A204.1 (cell line): ENCODE results near the gene TTYH1.
"Not testable (repeated sequence)": the region's sequence is repeated elsewhere in the genome, so short reads cannot be mapped to it uniquely, and the experiment has no call there.

Experiments
- FAIRE-seq: peaks from 2 replicates; lab custom pipeline; 2012; peaks lifted over from hg19 to GRCh38; lab: Jason Lieb, UNC

The TTYH1 gene

DNA sequence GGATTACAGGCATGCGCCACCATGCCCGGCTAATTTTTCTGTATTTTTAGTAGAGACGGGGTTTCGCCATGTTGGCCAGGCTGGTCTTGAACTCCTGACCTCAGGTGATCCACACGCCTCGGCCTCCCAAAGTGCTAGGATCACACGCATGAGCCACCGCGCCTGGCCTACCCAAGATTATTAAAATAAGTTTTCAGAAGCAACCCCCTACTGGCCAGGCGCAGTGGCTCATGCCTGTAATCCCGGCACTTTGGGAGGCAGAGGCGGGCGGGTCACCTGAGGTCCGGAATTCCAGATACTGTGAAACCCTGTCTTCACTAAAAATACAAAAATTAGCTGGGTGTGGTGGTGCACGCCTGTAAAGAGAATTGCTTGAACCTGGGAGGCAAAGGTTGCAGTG, 31.1 kb downstream of the TTYH1 start:
- FAIRE-seq, result not testable (repeated sequence)

DNA sequence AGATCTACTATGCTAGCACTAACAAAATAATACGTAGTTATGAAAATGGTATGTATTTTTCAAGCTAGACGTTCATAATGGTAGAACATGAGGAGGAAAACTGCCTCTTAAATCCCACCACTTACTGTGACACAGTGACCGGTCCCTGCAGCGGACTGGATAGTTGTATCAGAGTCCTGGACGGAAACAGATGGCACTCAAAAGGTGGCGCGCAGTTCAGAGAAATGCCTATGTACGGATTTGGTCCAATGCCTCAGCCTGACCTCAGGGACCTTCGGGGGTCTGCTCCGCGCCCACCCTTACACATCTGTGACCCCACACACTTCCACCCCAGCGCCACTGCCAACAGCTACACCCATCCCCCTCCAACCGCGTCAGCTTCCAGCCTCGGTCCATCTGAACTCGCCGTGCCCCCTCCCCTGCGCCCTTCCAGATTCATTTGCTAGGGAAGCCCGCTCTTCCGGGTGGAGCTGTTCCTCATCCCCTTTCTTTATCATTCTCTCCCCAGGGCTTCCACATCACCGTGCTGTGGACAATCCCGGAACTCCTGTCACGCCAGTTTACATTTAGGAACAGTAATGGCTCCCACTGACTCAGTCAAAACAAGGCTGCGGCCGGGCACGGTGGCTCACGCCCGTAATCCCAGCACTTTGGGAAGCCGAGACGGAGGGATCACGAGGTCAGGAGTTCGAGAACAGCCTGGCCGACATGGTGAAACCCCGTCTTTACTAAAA, 32.9 kb downstream of the TTYH1 start:
- no peak for FAIRE-seq

DNA sequence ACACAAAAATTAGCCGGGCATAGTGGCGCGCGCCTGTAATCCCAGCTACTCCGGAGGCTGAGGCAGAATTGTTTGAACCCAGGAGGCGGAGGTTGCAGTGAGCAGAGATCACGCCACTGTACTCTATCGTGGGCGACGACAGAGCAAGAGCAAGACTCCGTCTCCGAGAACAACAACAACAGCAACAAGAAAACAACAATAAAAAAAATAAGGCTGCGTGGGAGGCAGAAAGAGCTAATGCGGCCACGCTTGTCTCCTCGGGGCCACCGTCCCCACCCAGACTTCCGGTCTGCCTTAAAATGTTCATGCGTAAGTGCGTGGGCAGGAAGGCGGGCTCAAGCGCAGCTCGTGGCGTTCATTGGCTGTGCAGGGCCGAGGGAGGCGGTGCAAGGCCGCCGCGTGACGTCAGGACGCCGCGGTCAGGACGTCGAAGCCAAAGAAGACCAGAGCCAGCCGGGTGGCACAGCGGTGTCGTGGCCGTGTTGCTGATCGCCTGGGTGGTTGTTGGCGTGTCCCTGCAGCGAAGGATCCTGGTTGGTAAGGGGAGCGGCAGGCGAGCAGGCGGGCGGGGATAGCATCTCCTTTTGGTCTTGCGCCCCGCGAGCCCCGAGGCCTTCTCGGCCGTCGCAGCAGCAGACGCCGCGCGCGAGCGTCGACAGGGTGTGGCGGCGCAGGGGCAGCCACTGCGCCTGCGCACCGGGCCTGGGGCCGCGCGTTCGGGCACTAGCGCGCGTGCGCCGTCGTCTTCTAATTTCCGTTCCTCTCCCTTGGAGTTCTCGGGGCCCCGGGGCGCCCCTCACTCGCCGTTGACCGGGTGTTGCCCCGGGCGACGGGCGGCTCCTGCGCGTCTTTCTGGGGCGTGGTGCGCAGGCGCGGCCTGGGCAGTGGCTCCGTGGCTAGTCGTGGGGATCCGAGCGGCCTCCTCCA, 33.8 kb downstream of the TTYH1 start, which contains the start of gene LENG8:
Gene LENG8 (plus strand): TSS at position 426 of the 927 bp plus-strand sequence. CDS start 2,146 bp downstream, outside the sequence.
- FAIRE-seq, result peak; percentile 79

DNA sequence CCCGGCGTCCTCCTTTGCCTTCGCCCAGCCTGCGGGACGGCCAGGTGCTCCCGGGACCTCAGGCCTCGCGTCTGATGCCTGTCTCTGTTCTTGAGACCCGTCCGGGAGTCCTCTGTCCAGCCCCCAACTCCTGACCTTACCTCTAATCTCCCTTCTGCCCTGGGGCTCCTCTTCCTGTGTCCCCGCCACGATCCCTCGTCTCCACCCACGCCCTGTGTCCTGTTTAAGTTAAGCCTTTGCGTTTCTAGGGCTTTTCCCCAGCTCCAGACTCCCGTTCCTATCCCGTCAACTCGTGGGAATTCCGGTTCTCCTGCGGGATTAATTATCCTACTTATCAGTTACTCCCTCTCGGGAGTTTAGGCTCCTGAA, 34.4 kb downstream of the TTYH1 start:
- FAIRE-seq, result no peak

DNA sequence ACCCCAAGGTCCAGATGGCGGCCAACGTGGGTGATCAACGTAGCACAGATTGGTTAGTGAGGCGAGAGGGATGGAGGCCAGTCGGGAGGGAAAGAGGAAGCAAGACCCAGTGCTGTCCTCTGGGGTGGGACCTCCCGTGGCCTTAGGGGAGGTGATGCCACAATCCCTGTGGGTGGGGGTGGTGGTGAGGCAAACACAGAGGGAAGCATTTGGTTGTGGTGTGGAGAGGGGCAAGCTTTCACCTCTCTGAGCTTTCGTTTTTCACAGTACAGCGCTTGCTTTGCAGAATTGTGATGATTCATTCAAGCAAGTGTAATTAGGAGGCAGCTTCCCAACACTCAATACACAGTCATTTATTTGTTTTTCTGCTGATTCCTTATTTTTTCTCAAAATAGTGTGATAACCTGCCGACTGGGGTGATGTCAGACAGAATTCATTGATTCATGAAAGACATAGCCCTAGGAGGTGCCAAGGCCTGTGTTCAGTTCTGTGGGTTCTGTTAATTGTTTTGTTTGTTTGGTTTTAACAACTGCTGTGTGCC, 36.1 kb downstream of the TTYH1 start:
- FAIRE-seq, result no peak

DNA sequence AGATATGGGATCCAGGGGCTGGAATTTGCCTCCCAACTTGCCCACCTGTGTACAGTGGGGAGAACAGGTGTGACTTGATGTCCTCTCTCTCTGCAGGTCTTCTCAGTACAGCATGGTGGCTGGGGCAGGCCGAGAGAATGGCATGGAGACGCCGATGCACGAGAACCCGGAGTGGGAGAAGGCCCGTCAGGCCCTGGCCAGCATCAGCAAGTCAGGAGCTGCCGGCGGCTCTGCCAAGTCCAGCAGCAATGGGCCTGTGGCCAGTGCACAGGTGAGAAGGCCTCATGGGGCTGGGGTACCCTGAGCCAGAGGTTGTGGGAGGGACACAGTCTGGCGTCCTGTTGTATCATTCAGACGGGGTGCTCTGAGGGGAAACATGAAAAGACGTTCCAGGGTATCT, 36.7 kb downstream of the TTYH1 start:
- FAIRE-seq, result no peak

DNA sequence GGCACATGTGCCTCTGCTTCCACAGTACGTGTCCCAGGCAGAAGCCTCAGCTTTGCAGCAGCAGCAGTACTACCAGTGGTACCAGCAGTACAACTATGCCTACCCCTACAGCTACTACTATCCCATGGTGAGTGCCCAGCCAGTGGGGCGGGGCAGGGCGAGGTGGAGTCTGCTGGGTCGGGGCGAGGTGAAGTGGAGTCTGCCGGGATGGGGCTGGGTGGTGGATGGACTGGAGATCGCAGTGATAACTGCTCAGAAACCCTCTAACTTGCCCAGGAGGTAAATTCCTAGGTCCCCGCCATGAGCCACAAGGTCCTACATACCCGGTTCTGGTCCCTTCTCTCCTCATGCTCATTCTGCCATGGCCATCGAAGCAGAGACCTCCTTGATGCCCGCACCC, 37.4 kb downstream of the TTYH1 start:
- FAIRE-seq, result no peak

DNA sequence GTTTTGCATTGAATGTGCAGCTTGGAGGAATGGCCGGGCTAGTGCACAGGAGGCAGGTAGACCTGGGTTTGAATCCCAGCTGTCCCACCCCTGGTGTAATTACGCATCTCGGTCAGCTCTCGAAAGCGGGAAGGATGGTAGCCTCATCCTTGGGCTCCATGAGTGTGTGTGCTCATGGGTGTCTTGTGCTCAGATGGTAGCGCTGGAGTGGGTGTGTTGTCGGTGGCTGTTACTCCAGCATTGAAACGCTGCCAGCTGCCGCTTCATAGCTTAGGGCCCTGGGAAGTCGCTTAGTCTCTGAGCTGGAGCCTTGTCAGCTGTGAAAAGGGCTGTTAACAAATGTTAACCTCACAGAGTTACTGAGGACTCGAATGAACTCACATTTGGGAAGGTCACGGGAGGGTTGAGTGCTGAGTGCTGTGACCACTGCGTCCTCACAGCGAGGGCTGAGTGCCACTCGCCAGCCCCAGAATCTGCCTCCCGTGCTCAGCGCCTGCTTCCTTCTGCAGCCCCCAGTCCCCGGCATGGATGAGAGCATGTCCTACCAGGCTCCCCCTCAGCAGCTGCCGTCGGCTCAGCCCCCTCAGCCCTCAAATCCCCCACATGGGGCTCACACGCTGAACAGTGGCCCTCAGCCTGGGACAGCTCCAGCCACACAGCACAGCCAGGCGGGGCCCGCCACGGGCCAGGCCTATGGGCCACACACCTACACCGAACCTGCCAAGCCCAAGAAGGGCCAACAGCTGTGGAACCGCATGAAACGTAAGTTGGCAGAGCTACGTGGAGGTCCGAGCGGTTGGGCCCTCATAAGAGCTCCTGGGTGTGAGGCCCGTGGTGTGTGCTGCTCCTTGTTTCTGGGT, 38.9 kb downstream of the TTYH1 start:
- FAIRE-seq, result no peak

DNA sequence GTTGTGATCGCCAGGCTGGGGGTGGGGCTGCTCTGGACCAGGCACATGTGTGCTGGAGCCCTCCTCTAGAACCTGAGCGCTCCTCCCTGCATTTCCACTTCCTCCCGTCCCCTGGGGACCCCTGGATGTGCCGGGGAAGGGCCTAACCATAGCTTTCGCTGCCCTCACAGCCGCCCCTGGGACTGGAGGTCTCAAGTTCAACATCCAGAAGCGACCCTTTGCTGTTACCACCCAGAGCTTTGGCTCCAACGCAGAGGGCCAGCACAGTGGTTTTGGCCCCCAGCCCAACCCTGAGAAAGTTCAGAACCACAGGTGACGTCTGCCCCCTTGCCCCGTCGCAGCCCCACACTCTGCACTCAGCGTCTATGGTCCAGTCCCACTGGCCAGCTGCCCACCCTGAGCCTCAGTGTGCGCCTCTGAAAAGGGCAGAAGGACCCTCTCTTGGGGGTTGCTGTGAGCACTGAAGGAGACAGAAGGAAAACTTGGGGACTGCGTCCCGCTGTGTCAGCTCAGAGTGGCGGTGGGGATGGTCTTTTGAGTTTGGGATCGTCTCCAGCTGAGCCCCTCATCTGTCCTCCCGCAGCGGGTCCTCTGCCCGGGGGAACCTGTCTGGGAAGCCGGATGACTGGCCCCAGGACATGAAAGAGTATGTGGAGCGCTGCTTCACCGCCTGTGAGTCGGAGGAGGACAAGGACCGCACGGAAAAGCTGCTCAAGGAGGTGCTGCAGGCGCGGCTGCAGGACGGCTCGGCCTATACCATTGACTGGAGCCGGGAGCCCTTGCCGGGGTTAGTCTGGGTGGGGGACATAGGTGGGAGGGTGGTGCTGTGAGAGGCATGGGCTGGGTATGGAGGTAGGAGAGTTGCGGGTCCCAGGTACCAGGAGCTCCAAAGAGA, 39.8 kb downstream of the TTYH1 start:
- FAIRE-seq, result no peak

DNA sequence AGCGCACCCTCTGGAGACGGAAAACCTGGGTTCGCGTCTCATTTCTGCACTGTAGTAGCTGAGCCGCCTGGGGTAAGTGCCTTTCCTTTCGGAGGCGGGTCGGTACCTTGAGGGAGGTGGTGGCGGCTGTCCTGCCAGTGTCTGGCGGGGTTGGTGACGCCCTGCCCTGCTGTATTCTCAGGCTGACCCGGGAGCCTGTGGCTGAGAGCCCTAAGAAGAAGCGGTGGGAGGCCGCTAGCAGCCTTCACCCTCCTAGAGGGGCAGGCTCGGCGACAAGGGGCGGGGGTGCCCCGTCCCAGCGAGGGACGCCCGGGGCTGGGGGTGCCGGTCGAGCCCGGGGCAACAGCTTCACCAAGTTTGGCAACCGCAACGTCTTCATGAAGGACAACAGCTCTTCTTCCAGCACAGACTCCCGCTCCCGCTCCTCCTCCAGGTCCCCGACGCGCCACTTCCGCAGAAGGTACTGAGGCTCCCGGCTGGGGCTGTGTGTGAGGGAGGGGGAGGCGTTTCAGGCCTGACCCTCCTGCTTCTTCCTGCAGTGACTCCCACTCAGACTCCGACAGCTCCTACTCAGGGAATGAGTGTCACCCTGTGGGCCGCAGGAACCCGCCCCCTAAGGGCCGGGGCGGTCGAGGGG, 40.6 kb downstream of the TTYH1 start:
- FAIRE-seq, result no peak

DNA sequence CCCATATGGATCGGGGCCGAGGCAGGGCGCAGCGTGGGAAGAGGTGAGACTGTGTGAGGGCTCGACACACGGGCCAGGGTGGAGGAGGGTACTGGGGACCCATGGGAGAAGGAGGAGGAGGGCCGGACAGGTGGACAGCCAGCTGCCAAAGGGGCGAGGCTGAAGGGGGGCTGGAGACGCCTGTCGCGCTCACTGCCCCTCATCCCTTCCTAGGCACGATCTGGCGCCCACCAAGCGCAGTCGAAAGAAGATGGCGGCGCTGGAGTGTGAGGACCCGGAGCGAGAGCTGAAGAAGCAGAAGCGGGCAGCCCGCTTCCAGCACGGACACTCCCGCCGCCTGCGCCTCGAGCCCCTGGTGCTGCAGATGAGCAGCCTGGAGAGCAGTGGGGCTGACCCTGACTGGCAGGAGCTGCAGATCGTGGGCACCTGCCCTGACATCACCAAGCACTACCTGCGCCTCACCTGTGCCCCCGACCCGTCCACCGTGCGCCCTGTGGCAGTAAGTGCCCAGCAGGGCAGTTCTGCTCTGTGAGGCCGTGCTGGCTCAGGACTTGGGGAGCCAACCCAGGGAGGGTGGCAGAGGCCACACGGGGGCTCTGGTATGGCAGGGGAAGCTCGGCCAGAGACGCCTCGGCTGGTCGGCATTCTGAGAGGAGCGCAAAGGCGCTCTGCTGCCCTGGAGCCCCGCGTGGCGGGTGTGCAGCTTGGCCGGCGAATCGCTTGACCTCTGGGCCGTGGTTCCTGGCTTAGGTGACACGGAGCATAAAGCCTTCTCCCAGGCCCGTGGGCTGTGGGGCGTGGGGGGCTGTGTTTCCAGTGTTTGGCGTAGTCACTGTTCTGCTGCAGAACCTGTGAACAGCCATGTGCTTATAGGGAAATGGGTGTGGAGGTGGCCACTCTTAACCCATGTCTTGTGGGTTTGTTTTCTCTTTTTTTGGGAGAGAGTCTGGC, 41.4 kb downstream of the TTYH1 start:
- no peak for FAIRE-seq

DNA sequence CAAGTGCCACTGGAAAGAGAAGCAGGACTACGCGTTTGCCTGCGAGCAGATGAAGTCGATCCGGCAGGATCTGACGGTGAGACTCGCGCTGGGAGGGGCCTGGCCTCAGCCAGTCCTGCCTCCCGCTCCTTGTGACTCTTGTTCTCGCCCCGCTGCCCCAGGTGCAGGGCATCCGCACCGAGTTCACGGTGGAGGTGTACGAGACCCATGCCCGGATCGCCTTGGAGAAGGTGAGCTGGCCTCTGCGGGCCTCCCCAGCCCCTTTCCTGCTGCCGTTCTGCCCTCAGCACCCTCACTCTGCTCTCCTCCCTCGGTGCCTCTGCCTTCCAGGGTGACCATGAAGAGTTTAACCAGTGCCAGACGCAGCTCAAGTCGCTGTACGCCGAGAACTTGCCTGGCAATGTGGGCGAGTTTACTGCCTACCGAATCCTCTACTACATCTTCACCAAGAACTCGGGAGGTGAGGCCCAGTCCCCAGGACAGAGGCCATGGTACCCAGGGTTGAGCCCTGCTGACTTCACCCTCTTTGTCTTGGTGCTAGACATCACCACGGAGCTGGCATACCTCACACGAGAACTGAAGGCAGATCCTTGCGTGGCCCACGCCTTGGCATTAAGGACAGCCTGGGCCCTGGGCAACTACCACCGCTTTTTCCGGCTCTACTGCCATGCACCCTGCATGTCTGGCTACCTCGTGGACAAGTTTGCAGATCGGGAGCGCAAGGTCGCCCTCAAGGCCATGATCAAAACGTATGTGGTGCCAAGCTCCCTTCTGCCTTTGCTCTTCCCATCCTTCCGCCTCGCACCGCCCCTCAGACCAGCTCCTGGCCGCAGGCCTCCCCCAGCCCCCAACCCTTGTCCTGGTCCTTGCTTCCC, 42.7 kb downstream of the TTYH1 start:
- no peak for FAIRE-seq

DNA sequence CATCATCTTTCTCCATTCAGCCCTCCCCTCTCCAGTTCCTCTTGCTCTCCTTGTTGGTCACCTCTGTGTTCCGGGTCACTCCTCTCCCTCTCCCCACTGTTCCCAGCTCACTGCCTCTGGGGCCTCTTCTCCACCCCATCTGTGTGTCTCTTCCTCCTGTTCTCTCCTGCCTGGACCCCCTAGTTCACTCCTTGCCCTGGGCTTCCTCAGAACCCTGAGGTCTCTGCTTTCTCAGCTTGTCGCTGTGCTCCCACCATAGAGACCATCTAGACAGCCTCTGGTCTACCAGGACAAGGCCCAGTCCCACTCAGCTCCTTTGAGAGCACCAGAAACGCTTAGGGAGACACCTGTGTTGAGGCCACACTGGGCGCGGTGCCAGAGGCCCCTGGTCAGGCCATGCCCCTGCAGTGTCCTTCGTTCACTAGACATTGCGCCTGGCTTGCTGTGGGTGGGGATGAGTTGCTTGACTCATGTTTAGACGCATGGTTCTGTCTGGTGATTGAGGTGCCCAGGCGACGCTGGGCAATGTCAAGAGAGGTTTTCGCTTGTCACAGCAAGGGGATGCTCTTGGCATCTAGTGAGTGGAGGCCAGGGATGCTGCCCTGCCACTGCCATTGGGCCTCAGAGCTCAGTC, 43.5 kb downstream of the TTYH1 start:
- no peak for FAIRE-seq

DNA sequence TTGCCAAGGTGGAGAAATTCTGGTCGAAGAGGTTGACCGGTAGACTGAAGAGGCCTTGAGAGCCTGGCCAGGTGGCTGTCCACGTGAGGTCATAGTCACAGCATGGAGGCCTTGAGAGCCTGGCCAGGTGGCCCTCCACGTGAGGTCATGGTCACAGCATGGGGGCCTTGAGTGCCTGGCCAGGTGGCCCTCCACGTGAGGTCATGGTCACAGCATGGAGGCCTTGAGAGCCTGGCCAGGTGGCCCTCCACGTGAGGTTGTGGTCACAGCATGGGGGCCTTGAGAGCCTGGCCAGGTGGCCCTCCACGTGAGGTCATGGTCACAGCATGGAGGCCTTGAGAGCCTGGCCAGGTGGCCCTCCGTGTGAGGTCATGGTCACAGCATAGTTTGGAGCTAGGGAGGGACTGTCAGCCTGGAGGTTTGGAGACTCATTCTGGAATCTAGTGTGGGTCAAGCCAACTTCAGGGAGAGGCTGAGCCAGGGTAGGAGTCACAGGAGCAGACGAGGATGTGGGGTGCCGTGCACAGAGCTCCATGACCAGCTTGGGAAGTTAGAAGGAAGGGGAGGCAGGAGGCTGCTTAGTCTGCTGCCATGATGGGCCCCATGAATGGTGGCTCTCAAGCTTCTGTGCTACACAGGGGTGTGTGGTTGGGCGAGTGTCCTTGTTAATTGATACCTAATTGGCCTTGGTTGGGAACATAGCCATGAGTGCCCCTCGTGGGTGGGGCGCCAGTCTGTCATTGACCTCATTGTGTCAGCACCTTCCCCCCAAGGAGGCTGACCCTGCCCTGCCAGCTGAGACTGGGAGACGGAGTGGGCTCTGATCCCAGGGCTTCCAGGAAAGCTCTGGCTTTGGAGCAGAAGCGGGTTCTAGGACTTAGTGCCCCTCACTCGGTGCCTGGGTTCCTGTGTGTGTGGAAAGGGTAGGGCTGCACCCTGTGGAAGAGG, 44.3 kb downstream of the TTYH1 start:
- no peak for FAIRE-seq

DNA sequence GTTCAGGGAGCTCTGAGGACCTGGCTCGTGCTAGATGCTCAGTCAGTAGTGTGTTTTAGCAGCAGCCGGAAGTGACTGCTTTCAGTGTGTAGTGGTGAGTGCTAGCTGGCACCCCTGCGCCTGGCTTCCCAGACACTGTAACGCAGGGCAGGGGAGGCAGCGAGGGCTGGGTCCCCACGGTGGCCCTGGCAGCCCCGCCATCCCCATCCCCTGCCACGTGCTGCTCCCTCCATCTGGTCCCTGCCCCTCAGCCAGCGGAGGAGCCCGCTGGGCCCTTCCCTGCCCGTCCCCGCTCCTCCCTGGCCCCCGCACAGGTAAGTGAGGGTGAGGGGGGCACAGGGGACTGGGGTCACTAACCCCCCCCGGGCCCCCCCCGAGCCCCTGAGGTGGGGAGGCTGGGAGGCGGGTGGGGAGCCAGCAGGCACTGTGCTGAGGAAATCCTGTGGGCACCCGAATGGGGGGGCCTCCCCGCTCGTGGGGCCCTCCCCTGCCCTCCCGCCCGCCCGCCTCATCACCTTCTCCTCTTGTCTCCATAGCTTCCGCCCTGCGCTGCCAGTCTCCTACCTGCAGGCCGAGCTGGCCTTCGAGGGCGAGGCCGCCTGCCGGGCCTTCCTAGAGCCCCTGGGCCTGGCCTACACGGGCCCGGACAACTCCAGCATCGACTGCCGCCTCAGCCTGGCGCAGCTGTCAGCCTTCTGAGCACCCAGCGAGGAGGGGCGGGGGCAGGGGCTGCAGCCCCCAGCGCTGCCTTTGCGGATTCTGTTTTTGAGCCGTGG, 45.2 kb downstream of the TTYH1 start:
- no peak for FAIRE-seq

DNA sequence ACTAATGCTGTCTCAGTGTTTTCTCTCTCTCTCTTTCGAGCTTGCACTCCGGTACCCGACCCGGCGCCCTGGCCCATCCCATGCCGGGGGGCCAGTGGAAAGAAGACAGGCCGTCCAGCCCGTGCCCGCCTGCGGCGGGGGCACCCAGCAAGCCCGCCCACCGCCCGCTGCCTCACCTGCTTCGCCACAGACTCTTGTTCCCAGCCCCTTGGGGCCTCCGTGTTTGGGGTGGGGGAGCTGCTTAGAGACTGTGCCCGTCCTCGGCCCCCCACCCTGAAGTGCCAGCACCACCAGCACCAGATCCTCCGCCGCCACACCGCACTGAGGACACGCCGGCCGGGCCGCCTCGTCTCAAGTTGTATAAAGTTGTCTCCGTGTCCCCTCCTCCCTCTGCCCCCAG, 45.9 kb downstream of the TTYH1 start:
- FAIRE-seq, result no peak
